Activated CD4-positive, alpha-beta memory T cell treated with anti-CD3 and anti-CD28 coated beads for 36 hours (primary cell): ENCODE results near the gene SMIM24. TPM values are rescaled to one million over a fixed set of nuclear protein-coding genes. Genes with fewer than 3 reads are reported as not detected.

Source experiments
- CTCF ChIA-PET: fragments of 350-600 bp; sonication (Branson Sonifier 250); formaldehyde crosslinking; loops from one replicate; lab custom pipeline; 2021; ENCODE audit warnings: antibody characterized with exemption, inconsistent platforms; lab: Charles Lee
- POLR2A ChIA-PET: fragments of 350-600 bp; sonication (Branson Sonifier 250); formaldehyde crosslinking; loops from one replicate; lab custom pipeline; 2021; ENCODE audit warnings: antibody characterized with exemption; lab: Charles Lee
- DNase-seq: peaks from one replicate; pipeline ENCODE4 v3.0.0-alpha.2; 2020
- H3K27ac Mint-ChIP-seq: one replicate; pipeline ENCODE4 v1.8.0; 2021; ENCODE audit warnings: mixed read lengths
- H3K27me3 Mint-ChIP-seq: one replicate; pipeline ENCODE4 v1.8.0; 2021; ENCODE audit warnings: mixed read lengths
- H3K36me3 Mint-ChIP-seq: one replicate; pipeline ENCODE4 v1.8.0; 2021; ENCODE audit warnings: mixed read lengths
- H3K4me1 Mint-ChIP-seq: one replicate; pipeline ENCODE4 v1.8.0; 2021; ENCODE audit warnings: low read depth, mixed read lengths
- H3K4me3 Mint-ChIP-seq: one replicate; pipeline ENCODE4 v1.8.0; 2021; ENCODE audit warnings: mild to moderate bottlenecking, mixed read lengths
- H3K9me3 Mint-ChIP-seq: one replicate; pipeline ENCODE4 v1.8.0; 2021; ENCODE audit warnings: mixed read lengths
- intact Hi-C: fragments of 100-400 bp; cut with micrococcal nuclease; formaldehyde crosslinking; loops from one replicate; pipeline ENCODE4 v1.15.1; 2023
- total RNA-seq, 2 experiments: library from RNA; stranded (reverse); gene quantifications; one replicate each; pipeline ENCODE4 v1.2.3, GENCODE V29; 2021

SMIM24 gene
- total RNA-seq, 2 experiments from 2014 or later: not detected

GRCh38 chr19:3476830-3477229 lies 3.5 kb downstream of the SMIM24 start:
- no peaks in the 10 kb centered on the region for H3K9me3 Mint-ChIP-seq
- ChIA-PET CTCF (interaction anchor here (1.2 kb wide), 1 partner anchor 172 kb away, joined by 6 read pairs; no protein-coding TSS in a partner anchor), POLR2A (no interaction called here)
- H3K36me3 Mint-ChIP-seq: no peaks in the 10 kb centered on the region
- H3K4me3 Mint-ChIP-seq: no peak overlapping the region
- no peak overlapping the region for H3K27ac Mint-ChIP-seq
- H3K27me3 Mint-ChIP-seq: peaks cover 2% of the 10 kb centered on the region
- intact Hi-C loops: no loop called here
- DNase-seq: no peak
- peaks cover 7% of the 10 kb centered on the region for H3K4me1 Mint-ChIP-seq

GRCh38 chr19:3475449-3475848 lies 4.9 kb downstream of the SMIM24 start:
- intact Hi-C loops: no loop called here
- Mint-ChIP-seq H3K27me3 (peaks cover 2% of the 10 kb centered on the region), H3K27ac (no peak overlapping the region), H3K4me1 (peaks cover 7% of the 10 kb centered on the region), H3K4me3 (no peak overlapping the region), H3K9me3 (no peaks in the 10 kb centered on the region), H3K36me3 (no peaks in the 10 kb centered on the region)
- CTCF ChIA-PET: interaction anchor here (1.0 to 1.2 kb wide), 2 partner anchors 10 to 171 kb away, joined by 3 to 6 read pairs; no protein-coding TSS in a partner anchor
- no peak for DNase-seq
- POLR2A ChIA-PET: no interaction called here

- CTCF ChIA-PET: interaction anchor here (1.2 to 2.8 kb wide), 2 partner anchors 145 to 170 kb away, joined by 3 to 13 read pairs; no protein-coding TSS in a partner anchor
- H3K27me3 Mint-ChIP-seq: peaks cover 2% of the 10 kb centered on the region
- H3K36me3 Mint-ChIP-seq: no peaks in the 10 kb centered on the region
- DNase-seq: no peak
- no peak overlapping the region for H3K4me3 Mint-ChIP-seq
- H3K4me1 Mint-ChIP-seq: peaks cover 7% of the 10 kb centered on the region
- POLR2A ChIA-PET: no interaction called here
- no peaks in the 10 kb centered on the region for H3K9me3 Mint-ChIP-seq
- intact Hi-C loops: no loop called here
- H3K27ac Mint-ChIP-seq: no peak overlapping the region
These were observed 5.7 kb downstream of the SMIM24 start for GRCh38 chr19:3474614-3475013.

- no peak for DNase-seq
- Mint-ChIP-seq H3K9me3 (no peaks in the 10 kb centered on the region), H3K4me3 (no peak overlapping the region), H3K36me3 (no peaks in the 10 kb centered on the region), H3K4me1 (peaks cover 7% of the 10 kb centered on the region), H3K27me3 (peaks cover 2% of the 10 kb centered on the region), H3K27ac (no peak overlapping the region)
- intact Hi-C loops: no loop called here
- CTCF ChIA-PET: interaction anchor here (1.2 to 2.8 kb wide), 3 partner anchors 42 to 169 kb away, joined by 3 to 13 read pairs (median 6); no protein-coding TSS in a partner anchor
- POLR2A ChIA-PET: no interaction called here
These were observed 6.3 kb downstream of the SMIM24 start for GRCh38 chr19:3474010-3474409.

GRCh38 chr19:3471954-3472655 lies 8.2 kb downstream of the SMIM24 start:
- intact Hi-C loops: no loop called here
- H3K27me3 Mint-ChIP-seq: no peaks in the 10 kb centered on the region
- H3K36me3 Mint-ChIP-seq: no peaks in the 10 kb centered on the region
- peak; percentile 57 for DNase-seq
- peaks cover 3% of the 10 kb centered on the region for H3K9me3 Mint-ChIP-seq
- no peak overlapping the region for H3K4me3 Mint-ChIP-seq
- CTCF ChIA-PET: interaction anchor here (0.6 to 2.8 kb wide), 21 partner anchors 8 to 1114 kb away, joined by 3 to 13 read pairs (median 4); partner anchors contain the start of genes SMIM24 and SMIM44
- no peak overlapping the region for H3K27ac Mint-ChIP-seq
- POLR2A ChIA-PET: no interaction called here
- H3K4me1 Mint-ChIP-seq: no peaks in the 10 kb centered on the region

GRCh38 chr19:3470500-3471128 lies 9.7 kb downstream of the SMIM24 start:
- Mint-ChIP-seq H3K4me1 (no peaks in the 10 kb centered on the region), H3K27ac (no peak overlapping the region), H3K9me3 (peaks cover 3% of the 10 kb centered on the region), H3K36me3 (no peaks in the 10 kb centered on the region), H3K27me3 (no peaks in the 10 kb centered on the region), H3K4me3 (no peak overlapping the region)
- intact Hi-C loops: no loop called here
- ChIA-PET CTCF (interaction anchor here (0.8 to 3.9 kb wide), 12 partner anchors 9 to 776 kb away, joined by 3 to 17 read pairs (median 4); partner anchors contain the start of genes SMIM24 and YJU2), POLR2A (no interaction called here)
- no peak for DNase-seq

GRCh38 chr19:3469638-3470499 lies 10.5 kb downstream of the SMIM24 start:
- no peaks in the 10 kb centered on the region for H3K27me3 Mint-ChIP-seq
- intact Hi-C loops: no loop called here
- ChIA-PET POLR2A (no interaction called here), CTCF (interaction anchor here (0.5 to 3.9 kb wide), 10 partner anchors 15 to 777 kb away, joined by 3 to 17 read pairs (median 4); partner anchors contain the start of gene YJU2)
- no peak overlapping the region for H3K4me3 Mint-ChIP-seq
- DNase-seq: no peak
- no peaks in the 10 kb centered on the region for H3K4me1 Mint-ChIP-seq
- H3K9me3 Mint-ChIP-seq: peaks cover 3% of the 10 kb centered on the region
- no peak overlapping the region for H3K27ac Mint-ChIP-seq
- peaks cover 2% of the 10 kb centered on the region for H3K36me3 Mint-ChIP-seq

- Mint-ChIP-seq H3K36me3 (peaks cover 2% of the 10 kb centered on the region), H3K4me3 (no peak overlapping the region), H3K4me1 (no peaks in the 10 kb centered on the region), H3K9me3 (peaks cover 3% of the 10 kb centered on the region), H3K27ac (no peak overlapping the region), H3K27me3 (no peaks in the 10 kb centered on the region)
- POLR2A ChIA-PET: no interaction called here
- CTCF ChIA-PET: interaction anchor here (0.8 to 3.9 kb wide), 2 partner anchors 39 to 164 kb away, joined by 4 to 17 read pairs; no protein-coding TSS in a partner anchor
- intact Hi-C loops: no loop called here
- no peak for DNase-seq
These were observed 12.1 kb downstream of the SMIM24 start for GRCh38 chr19:3468211-3468610.

- CTCF ChIA-PET: interaction anchor here (0.8 to 3.9 kb wide), 2 partner anchors 38 to 163 kb away, joined by 4 to 17 read pairs; no protein-coding TSS in a partner anchor
- POLR2A ChIA-PET: no interaction called here
- Mint-ChIP-seq H3K36me3 (peaks cover 3% of the 10 kb centered on the region), H3K27ac (no peak overlapping the region), H3K4me3 (no peak overlapping the region), H3K4me1 (no peaks in the 10 kb centered on the region), H3K27me3 (no peaks in the 10 kb centered on the region), H3K9me3 (peaks cover 3% of the 10 kb centered on the region)
- no peak for DNase-seq
- intact Hi-C loops: no loop called here
These were observed 12.7 kb downstream of the SMIM24 start for GRCh38 chr19:3467437-3468198.

GRCh38 chr19:3466635-3467034 lies 13.7 kb downstream of the SMIM24 start:
- intact Hi-C loops: no loop called here
- Mint-ChIP-seq H3K36me3 (peaks cover 3% of the 10 kb centered on the region), H3K4me3 (no peak overlapping the region), H3K4me1 (no peaks in the 10 kb centered on the region), H3K9me3 (peaks cover 3% of the 10 kb centered on the region), H3K27me3 (no peaks in the 10 kb centered on the region), H3K27ac (no peak overlapping the region)
- no peak for DNase-seq
- CTCF ChIA-PET: interaction anchor here (1.0 to 1.6 kb wide), 2 partner anchors 19 to 139 kb away, joined by 4 to 5 read pairs; no protein-coding TSS in a partner anchor
- POLR2A ChIA-PET: interaction anchor here (0.6 kb wide), 1 partner anchor 138 kb away, joined by 3 read pairs; no protein-coding TSS in a partner anchor

- no peak for DNase-seq
- ChIA-PET CTCF (interaction anchor here (1.0 to 1.6 kb wide), 2 partner anchors 20 to 138 kb away, joined by 4 to 5 read pairs; no protein-coding TSS in a partner anchor), POLR2A (no interaction called here)
- no peaks in the 10 kb centered on the region for H3K27me3 Mint-ChIP-seq
- intact Hi-C loops: no loop called here
- H3K36me3 Mint-ChIP-seq: peaks cover 3% of the 10 kb centered on the region
- no peaks in the 10 kb centered on the region for H3K4me1 Mint-ChIP-seq
- H3K4me3 Mint-ChIP-seq: no peak overlapping the region
- H3K9me3 Mint-ChIP-seq: peaks cover 3% of the 10 kb centered on the region
- H3K27ac Mint-ChIP-seq: peak overlapping the region; percentile 4
These were observed 14.8 kb downstream of the SMIM24 start for GRCh38 chr19:3465552-3465951.
